H1 (cell line): ENCODE data around the gene TACC2. TPM values are rescaled to one million over a fixed set of nuclear protein-coding genes. Genes with fewer than 3 reads are reported as not detected.

Experiments used
- POLR2AphosphoS5 ChIP-seq: IDR thresholded peaks from 2 replicates; pipeline ENCODE4 v1.6.1; 2011; ENCODE audit warnings: low read depth, low read length
- SP2 ChIP-seq: IDR thresholded peaks from 2 replicates; pipeline ENCODE4 v1.6.1; 2012; ENCODE audit warnings: mild to moderate bottlenecking, low read length, inconsistent platforms
- polyA plus RNA-seq, 7 experiments: library from polyadenylated mRNA; depleted of rRNA in 3 of 7; stranded (reverse) in 5 of 7; unstranded in 2 of 7; fragments of >200 nt in 5 of 7; fragments of 200-250 nt in 2 of 7; gene quantifications; 1 replicate in 5 of 7; 2 replicates in 1 of 7; 4 replicates in 1 of 7; pipeline versions ENCODE4 v1.2.1 to v1.2.3, GENCODE V29; 2011 to 2013; ENCODE audit warnings: missing spikeins in 2 of 7, mixed read lengths in 2 of 7
- total RNA-seq: library from RNA; stranded (reverse); fragmentation: NEBNext Ultra II Directional; extraction: Animal tissue kit (Norgen Biotek cat#: 25700); gene quantifications from 2 replicates; pipeline ENCODE4 v1.2.1, GENCODE V29; 2021

TACC2 gene
- total and polyA plus RNA-seq, 2 of the 8 experiments (the other 6 are each of a cell fraction or from before 2014, with no cell fraction given) = 21.2 to 46.6 TPM

- TF ChIP-seq SP2 (no peak), POLR2AphosphoS5 (no peak)
Observed at GRCh38 chr10:122050811-122051210, 61.8 kb downstream of the TACC2 start (continued).
